WTC11 (cell line): ENCODE measurements around the gene PEX7.
A peak's percentile ranks its signal among the peaks of the same experiment; 100 is the strongest.
"Not testable (repeated sequence)": the region's sequence is repeated elsewhere in the genome, so short reads cannot be mapped to it uniquely, and the experiment has no call there.

ENCODE experiments used
- CBFB ChIP-seq: sonication (generic); formaldehyde crosslinking; IDR thresholded peaks from 2 replicates; pipeline ENCODE4 v1.8.1; 2022; ENCODE audit warnings: mild to moderate bottlenecking, low read depth, missing genetic modification reagents
- CTCF ChIP-seq: fragments of 200-600 bp; IDR thresholded peaks from 2 replicates; pipeline ENCODE4 v1.8.0; 2022; ENCODE audit warnings: antibody characterized with exemption
- HMGA2 ChIP-seq: fragments of 250-450 bp; sonication (Bioruptor Pico); IDR thresholded peaks from 2 replicates; pipeline ENCODE4 v1.4.0; 2021; ENCODE audit warnings: mild to moderate bottlenecking, moderate library complexity
- IRF1 ChIP-seq: sonication (generic); formaldehyde crosslinking; IDR thresholded peaks from 2 replicates; pipeline ENCODE4 v1.8.0; 2023; ENCODE audit warnings: missing genetic modification reagents
- IRF2 ChIP-seq: sonication (generic); formaldehyde crosslinking; IDR thresholded peaks from 2 replicates; pipeline ENCODE4 v1.8.0; 2022; ENCODE audit warnings: low read depth, missing genetic modification reagents, borderline replicate concordance
- JUN ChIP-seq: sonication (generic); formaldehyde crosslinking; IDR thresholded peaks from 2 replicates; pipeline ENCODE4 v1.8.0; 2023; ENCODE audit warnings: mild to moderate bottlenecking, missing genetic modification reagents
- KAT7 ChIP-seq: sonication (generic); formaldehyde crosslinking; IDR thresholded peaks from 2 replicates; pipeline ENCODE4 v1.8.1; 2023; ENCODE audit warnings: missing genetic modification reagents, mild to moderate bottlenecking, borderline replicate concordance
- NFE2L1 ChIP-seq: sonication (generic); formaldehyde crosslinking; IDR thresholded peaks from 2 replicates; pipeline ENCODE4 v1.8.1; 2023; ENCODE audit warnings: missing genetic modification reagents
- TCF7 ChIP-seq: sonication (generic); formaldehyde crosslinking; IDR thresholded peaks from 2 replicates; pipeline ENCODE4 v1.8.0; 2022; ENCODE audit warnings: mild to moderate bottlenecking, low read depth, missing genetic modification reagents, moderate library complexity
- ZBTB43 ChIP-seq: sonication (generic); formaldehyde crosslinking; IDR thresholded peaks from 2 replicates; pipeline ENCODE4 v1.8.1; 2023; ENCODE audit warnings: mild to moderate bottlenecking, missing genetic modification reagents

- TF ChIP-seq CBFB (CRISPR knock-in tag); NFE2L1 (CRISPR knock-in tag); IRF1 (CRISPR knock-in tag); HMGA2 (CRISPR knock-in tag); IRF2 (CRISPR knock-in tag); JUN (CRISPR knock-in tag); KAT7; ZBTB43; TCF7: not testable (repeated sequence)
- 0 out of 2 replicates have a peak, but pooled peaks have one; percentile 14 for TF ChIP-seq CTCF
Observed at GRCh38 chr6:136846477-136846876, 24.1 kb downstream of the PEX7 start.
